Measurements from ENCODE around the gene PLXNB3.

- no peak for TF ChIP-seq ESRRA (CRISPR knock-in tag; IDR thresholded peaks at IDR 0.05; ENCODE audit: borderline replicate concordance)
- TF ChIP-seq, protein P1, sequence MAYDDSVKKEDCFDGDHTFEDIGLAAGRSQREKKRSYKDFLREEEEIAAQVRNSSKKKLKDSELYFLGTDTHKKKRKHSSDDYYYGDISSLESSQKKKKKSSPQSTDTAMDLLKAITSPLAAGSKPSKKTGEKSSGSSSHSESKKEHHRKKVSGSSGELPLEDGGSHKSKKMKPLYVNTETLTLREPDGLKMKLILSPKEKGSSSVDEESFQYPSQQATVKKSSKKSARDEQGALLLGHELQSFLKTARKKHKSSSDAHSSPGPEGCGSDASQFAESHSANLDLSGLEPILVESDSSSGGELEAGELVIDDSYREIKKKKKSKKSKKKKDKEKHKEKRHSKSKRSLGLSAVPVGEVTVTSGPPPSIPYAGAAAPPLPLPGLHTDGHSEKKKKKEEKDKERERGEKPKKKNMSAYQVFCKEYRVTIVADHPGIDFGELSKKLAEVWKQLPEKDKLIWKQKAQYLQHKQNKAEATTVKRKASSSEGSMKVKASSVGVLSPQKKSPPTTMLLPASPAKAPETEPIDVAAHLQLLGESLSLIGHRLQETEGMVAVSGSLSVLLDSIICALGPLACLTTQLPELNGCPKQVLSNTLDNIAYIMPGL (CRISPR knock-in tag; IDR thresholded peaks at IDR 0.05), result no peak
- TF ChIP-seq CREM (CRISPR knock-in tag; IDR thresholded peaks at IDR 0.05), result no peak
- TF ChIP-seq NFYB (CRISPR knock-in tag; conservative IDR thresholded peaks at IDR 0.05; ENCODE audit: low read depth), result no peak
- TF ChIP-seq AR (CRISPR knock-in tag; IDR thresholded peaks at IDR 0.05), result no peak
- TF ChIP-seq ELF4 (CRISPR knock-in tag; IDR thresholded peaks at IDR 0.05; ENCODE audit: low read depth), result no peak
- TF ChIP-seq, protein P2, sequence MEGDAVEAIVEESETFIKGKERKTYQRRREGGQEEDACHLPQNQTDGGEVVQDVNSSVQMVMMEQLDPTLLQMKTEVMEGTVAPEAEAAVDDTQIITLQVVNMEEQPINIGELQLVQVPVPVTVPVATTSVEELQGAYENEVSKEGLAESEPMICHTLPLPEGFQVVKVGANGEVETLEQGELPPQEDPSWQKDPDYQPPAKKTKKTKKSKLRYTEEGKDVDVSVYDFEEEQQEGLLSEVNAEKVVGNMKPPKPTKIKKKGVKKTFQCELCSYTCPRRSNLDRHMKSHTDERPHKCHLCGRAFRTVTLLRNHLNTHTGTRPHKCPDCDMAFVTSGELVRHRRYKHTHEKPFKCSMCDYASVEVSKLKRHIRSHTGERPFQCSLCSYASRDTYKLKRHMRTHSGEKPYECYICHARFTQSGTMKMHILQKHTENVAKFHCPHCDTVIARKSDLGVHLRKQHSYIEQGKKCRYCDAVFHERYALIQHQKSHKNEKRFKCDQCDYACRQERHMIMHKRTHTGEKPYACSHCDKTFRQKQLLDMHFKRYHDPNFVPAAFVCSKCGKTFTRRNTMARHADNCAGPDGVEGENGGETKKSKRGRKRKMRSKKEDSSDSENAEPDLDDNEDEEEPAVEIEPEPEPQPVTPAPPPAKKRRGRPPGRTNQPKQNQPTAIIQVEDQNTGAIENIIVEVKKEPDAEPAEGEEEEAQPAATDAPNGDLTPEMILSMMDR (IDR thresholded peaks at IDR 0.05), result no peak
Observed at GRCh38 chrX:153741446-153741845, 22.6 kb upstream of the PLXNB3 start.

Data from WTC11 (cell line).